GM12801 (cell line): ENCODE measurements around the gene OSBPL10.

Source experiments
- TF ChIP-seq, protein P1 (sequence below): IDR thresholded peaks from one replicate; pipeline ENCODE4 v1.5.1; 2011; ENCODE audit warnings: control low read depth; ENCODE audit not compliant: insufficient read length; ENCODE audit errors: extremely low read depth

Gene OSBPL10

GRCh38 chr3:31767920-31768319 is 213.1 kb downstream of the OSBPL10 start:
- TF ChIP-seq, protein P1, sequence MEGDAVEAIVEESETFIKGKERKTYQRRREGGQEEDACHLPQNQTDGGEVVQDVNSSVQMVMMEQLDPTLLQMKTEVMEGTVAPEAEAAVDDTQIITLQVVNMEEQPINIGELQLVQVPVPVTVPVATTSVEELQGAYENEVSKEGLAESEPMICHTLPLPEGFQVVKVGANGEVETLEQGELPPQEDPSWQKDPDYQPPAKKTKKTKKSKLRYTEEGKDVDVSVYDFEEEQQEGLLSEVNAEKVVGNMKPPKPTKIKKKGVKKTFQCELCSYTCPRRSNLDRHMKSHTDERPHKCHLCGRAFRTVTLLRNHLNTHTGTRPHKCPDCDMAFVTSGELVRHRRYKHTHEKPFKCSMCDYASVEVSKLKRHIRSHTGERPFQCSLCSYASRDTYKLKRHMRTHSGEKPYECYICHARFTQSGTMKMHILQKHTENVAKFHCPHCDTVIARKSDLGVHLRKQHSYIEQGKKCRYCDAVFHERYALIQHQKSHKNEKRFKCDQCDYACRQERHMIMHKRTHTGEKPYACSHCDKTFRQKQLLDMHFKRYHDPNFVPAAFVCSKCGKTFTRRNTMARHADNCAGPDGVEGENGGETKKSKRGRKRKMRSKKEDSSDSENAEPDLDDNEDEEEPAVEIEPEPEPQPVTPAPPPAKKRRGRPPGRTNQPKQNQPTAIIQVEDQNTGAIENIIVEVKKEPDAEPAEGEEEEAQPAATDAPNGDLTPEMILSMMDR: no peak

- TF ChIP-seq, protein P1: no peak
These were observed 214.4 kb downstream of the OSBPL10 start for GRCh38 chr3:31766669-31767068.

DNA sequence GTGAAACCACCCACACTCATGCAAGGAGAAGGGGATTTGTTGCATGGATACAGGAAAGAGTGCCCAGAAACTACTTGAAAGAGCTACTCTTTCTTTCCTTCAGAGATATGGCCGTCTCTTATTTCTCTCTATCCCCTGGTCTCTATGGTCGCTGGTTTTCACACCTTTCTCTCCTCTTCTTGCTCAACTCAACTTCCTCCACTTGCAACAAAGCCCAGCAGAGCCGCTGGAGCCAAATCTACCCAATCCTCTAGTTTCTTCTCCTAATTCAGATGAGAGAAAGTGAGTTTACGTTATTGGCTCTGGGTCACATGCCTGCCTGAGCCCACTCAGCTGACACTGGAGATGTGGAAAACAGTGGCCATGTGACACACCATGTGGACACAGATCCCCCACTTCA is 215.2 kb downstream of the OSBPL10 start:
- TF ChIP-seq, protein P1: no peak

DNA sequence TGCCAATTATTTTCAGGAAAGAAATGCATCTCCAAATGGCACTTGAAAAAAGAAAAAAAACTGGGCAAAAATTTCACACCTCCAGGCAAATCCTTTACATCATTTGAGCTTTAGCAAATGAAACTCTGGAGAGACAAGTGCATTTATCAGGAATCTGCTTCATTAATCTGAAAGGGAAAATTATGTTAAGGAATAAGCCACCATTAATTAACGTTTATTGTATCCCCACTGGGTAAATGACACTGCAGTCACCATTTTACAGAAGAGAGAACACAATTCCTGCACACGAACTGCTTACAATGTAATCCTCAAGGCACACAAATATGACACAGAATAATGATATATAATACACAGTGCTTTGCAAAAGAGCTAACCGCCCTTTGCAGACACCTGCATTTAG is 217.3 kb downstream of the OSBPL10 start:
- TF ChIP-seq, protein P1: no peak

GRCh38 chr3:31762888-31763351 is 218.1 kb downstream of the OSBPL10 start:
- TF ChIP-seq, protein P1: no peak

- TF ChIP-seq, protein P1: no peak
These were observed 218.8 kb downstream of the OSBPL10 start for GRCh38 chr3:31762097-31762764.

DNA sequence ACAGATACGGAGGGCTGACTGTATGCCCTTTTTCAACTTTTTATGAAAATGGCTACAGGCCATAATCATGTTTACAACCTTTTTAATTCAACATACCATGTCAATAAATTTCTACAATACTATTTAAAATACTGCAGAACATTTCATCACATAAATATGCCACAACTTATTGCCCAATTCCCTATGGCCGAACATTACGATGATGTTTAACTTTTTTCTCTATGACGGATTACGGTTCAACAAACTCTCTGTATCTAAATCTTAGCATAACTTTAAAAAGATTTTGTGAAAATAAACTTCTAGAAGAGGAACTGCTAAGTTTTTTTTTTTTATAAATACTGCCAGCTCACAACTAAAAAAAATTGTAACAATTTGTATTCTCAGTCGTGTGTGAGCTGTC is 220.4 kb downstream of the OSBPL10 start:
- TF ChIP-seq, protein P1: no peak
